ENCODE data around the gene PIGS.

PIGS gene

GRCh38 chr17:28505986-28506665 lies 65.2 kb downstream of the PIGS start, which contains the start of gene FOXN1:
Gene FOXN1 (plus strand): TSS chr17:28506348. CDS start chr17:28523970, 17,622 bp downstream.
- no peak for DNase-seq

DNA sequence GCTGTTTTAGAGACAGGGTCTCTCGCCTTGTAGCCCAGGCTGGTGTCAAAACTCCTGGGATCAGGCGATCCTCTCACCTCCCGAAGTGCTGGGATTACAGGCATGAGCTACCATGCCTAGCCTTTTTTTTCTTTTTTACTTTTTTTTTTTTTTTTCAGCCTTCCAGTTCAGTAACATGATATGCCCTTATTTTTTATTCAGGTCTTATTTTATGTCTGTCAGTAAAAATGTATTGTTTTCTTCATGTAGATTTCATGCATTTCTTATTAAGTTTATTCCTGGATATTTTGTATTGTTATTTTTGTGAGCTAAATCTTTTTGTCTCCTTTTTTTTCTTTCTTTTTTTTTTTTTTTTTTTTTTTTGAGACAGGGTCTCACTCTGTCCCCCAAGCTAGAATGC lies 67.9 kb downstream of the PIGS start:
- no peak for DNase-seq

Measured in effector CD4-positive, alpha-beta T cell (primary cell).